Glutamatergic neuron (in vitro differentiated cells): ENCODE measurements around the gene TTLL10. TPM values are rescaled to one million over a fixed set of nuclear protein-coding genes. Genes with fewer than 3 reads are reported as not detected.
"Not testable (repeated sequence)": the region's sequence is repeated elsewhere in the genome, so short reads cannot be mapped to it uniquely, and the experiment has no call there.

ENCODE experiments used
- DNase-seq: peaks from one replicate; pipeline ENCODE4 v3.0.0; 2022
- H3K27ac Mint-ChIP-seq: one replicate; pipeline ENCODE4 v1.8.0; 2020; ENCODE audit warnings: mild to moderate bottlenecking, mixed read lengths, inconsistent platforms; ENCODE audit not compliant: unreplicated experiment
- H3K27me3 Mint-ChIP-seq: one replicate; pipeline ENCODE4 v1.8.0; 2020; ENCODE audit warnings: mild to moderate bottlenecking, moderate library complexity, mixed read lengths, inconsistent platforms; ENCODE audit not compliant: unreplicated experiment
- H3K36me3 Mint-ChIP-seq: one replicate; pipeline ENCODE4 v1.8.0; 2020; ENCODE audit warnings: mild to moderate bottlenecking, mixed read lengths, inconsistent platforms; ENCODE audit not compliant: unreplicated experiment
- H3K4me1 Mint-ChIP-seq: one replicate; pipeline ENCODE4 v1.8.0; 2020; ENCODE audit warnings: mild to moderate bottlenecking, low read depth, mixed read lengths, inconsistent platforms; ENCODE audit not compliant: unreplicated experiment
- H3K4me3 Mint-ChIP-seq: one replicate; pipeline ENCODE4 v1.8.0; 2020; ENCODE audit warnings: mild to moderate bottlenecking, mixed read lengths, inconsistent platforms; ENCODE audit not compliant: unreplicated experiment
- H3K9me3 Mint-ChIP-seq: one replicate; pipeline ENCODE4 v1.8.0; 2020; ENCODE audit warnings: mild to moderate bottlenecking, moderate library complexity, mixed read lengths, inconsistent platforms; ENCODE audit not compliant: unreplicated experiment
- CTCF ChIP-seq: fragments of 200-600 bp; sonication (generic); IDR thresholded peaks from one replicate; pipeline ENCODE4 v1.5.0; 2021; ENCODE audit not compliant: partially characterized antibody, unreplicated experiment
- total RNA-seq: library from RNA; stranded (reverse); fragmentation: NEBNext Ultra II Directional; extraction: Animal tissue kit (Norgen Biotek cat#: 25700); gene quantifications from one replicate; pipeline ENCODE4 v1.2.1, GENCODE V29; 2021; ENCODE audit not compliant: unreplicated experiment

Gene TTLL10
- total RNA-seq, 1 donor from 2014 or later, result not detected

GRCh38 chr1:1148569-1148968, 25.1 kb upstream of the TTLL10 start:
- Mint-ChIP-seq H3K9me3 (peaks cover 28% of the 10 kb centered on the region), H3K4me3 (no peak overlapping the region), H3K4me1 (no peaks in the 10 kb centered on the region), H3K27me3 (peaks cover 26% of the 10 kb centered on the region), H3K27ac (no peak overlapping the region), H3K36me3 (peaks cover 14% of the 10 kb centered on the region)
- TF ChIP-seq CTCF, result no peak
- DNase-seq, result no peak

- H3K4me3 Mint-ChIP-seq, result no peak overlapping the region
- TF ChIP-seq CTCF, result no peak
- H3K36me3 Mint-ChIP-seq, result peaks cover 19% of the 10 kb centered on the region
- H3K27me3 Mint-ChIP-seq, result peaks cover 29% of the 10 kb centered on the region
- no peak for DNase-seq
- peaks cover 35% of the 10 kb centered on the region for H3K9me3 Mint-ChIP-seq
- H3K27ac Mint-ChIP-seq, result no peak overlapping the region
- H3K4me1 Mint-ChIP-seq, result no peaks in the 10 kb centered on the region
Observed at GRCh38 chr1:1149416-1149815, 24.3 kb upstream of the TTLL10 start.

- Mint-ChIP-seq H3K4me3 (no peak overlapping the region), H3K27me3 (peaks cover 34% of the 10 kb centered on the region), H3K4me1 (no peaks in the 10 kb centered on the region), H3K36me3 (peaks cover 19% of the 10 kb centered on the region), H3K9me3 (peaks cover 40% of the 10 kb centered on the region), H3K27ac (no peak overlapping the region)
- TF ChIP-seq CTCF, result no peak
- no peak for DNase-seq
Observed at GRCh38 chr1:1150100-1150499, 23.6 kb upstream of the TTLL10 start.

GRCh38 chr1:1151306-1151705, 22.4 kb upstream of the TTLL10 start:
- DNase-seq, result no peak
- H3K36me3 Mint-ChIP-seq, result peaks cover 23% of the 10 kb centered on the region
- H3K4me3 Mint-ChIP-seq, result no peak overlapping the region
- no peak overlapping the region for H3K27ac Mint-ChIP-seq
- H3K4me1 Mint-ChIP-seq, result no peaks in the 10 kb centered on the region
- peaks cover 43% of the 10 kb centered on the region for H3K27me3 Mint-ChIP-seq
- TF ChIP-seq CTCF, result no peak
- H3K9me3 Mint-ChIP-seq, result peaks cover 51% of the 10 kb centered on the region

- H3K36me3 Mint-ChIP-seq, result peaks cover 23% of the 10 kb centered on the region
- not testable (repeated sequence) for DNase-seq, H3K4me1 Mint-ChIP-seq
- H3K27ac Mint-ChIP-seq, result peak overlapping the region; percentile 85
- H3K4me3 Mint-ChIP-seq, result peak overlapping the region; percentile 63
- peaks cover 58% of the 10 kb centered on the region for H3K9me3 Mint-ChIP-seq
- peaks cover 51% of the 10 kb centered on the region for H3K27me3 Mint-ChIP-seq
Observed at GRCh38 chr1:1152431-1152830, 21.2 kb upstream of the TTLL10 start.

GRCh38 chr1:1153215-1153614, 20.5 kb upstream of the TTLL10 start:
- Mint-ChIP-seq H3K4me3 (peak overlapping the region; percentile 63), H3K9me3 (peaks cover 55% of the 10 kb centered on the region), H3K36me3 (peaks cover 23% of the 10 kb centered on the region), H3K27me3 (peaks cover 50% of the 10 kb centered on the region), H3K27ac (peak overlapping the region; percentile 85)
- DNase-seq, H3K4me1 Mint-ChIP-seq: not testable (repeated sequence)
